HG02840 (cell line): ENCODE measurements around the gene SPRYD3.

Experiments
- ATAC-seq: cut with Tn5 transposase; IDR thresholded peaks from one replicate; pipeline ENCODE4 v1.9.1; 2021; ENCODE audit warnings: mild to moderate bottlenecking, moderate library complexity, moderate number of reproducible peaks; ENCODE audit not compliant: unreplicated experiment, low FRiP score

Gene SPRYD3

DNA sequence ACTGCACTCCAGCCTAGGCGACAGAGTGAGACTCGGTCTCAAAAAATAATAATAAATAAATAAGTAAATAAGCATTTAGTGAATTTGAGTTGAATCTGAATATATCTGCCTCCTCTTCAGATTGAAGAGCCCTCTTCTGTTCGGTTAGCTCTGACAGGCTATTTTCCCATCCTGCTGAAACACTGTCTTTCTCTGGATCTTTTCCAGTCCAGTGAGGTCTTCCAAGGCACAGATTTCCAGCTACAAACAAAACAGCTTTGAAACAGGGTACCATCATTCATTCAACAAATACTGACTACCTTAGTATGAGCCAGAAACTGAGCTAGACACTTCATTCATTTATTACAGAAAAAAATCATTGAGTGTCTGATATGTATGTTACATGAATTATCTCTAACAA, 7.2 kb upstream of the SPRYD3 start:
- no peak for ATAC-seq

DNA sequence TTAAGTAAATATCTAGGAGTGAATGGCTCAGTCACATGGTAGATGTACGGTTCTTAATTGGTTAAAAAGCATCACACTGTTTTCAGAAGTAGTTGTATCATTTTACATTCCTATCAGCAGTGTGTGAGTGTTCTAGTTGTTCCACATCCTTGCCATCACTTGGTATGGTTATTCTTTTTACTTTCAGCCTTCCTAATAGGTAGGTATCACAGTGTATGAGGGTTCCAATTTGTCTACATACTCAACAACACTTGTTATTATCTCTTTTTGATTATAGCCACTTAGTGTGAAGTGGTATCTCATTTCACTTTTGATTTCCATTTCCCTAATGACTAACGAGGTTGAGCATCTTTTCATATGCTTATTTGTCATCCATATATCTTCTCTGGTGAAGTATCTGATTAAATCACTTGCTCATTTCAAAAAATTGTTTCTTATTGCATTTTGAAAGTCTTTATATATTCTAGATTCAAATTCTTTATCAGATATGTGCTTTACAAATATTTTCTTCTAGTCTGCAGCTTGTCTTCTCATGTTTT, 3.5 kb upstream of the SPRYD3 start:
- ATAC-seq = no peak

DNA sequence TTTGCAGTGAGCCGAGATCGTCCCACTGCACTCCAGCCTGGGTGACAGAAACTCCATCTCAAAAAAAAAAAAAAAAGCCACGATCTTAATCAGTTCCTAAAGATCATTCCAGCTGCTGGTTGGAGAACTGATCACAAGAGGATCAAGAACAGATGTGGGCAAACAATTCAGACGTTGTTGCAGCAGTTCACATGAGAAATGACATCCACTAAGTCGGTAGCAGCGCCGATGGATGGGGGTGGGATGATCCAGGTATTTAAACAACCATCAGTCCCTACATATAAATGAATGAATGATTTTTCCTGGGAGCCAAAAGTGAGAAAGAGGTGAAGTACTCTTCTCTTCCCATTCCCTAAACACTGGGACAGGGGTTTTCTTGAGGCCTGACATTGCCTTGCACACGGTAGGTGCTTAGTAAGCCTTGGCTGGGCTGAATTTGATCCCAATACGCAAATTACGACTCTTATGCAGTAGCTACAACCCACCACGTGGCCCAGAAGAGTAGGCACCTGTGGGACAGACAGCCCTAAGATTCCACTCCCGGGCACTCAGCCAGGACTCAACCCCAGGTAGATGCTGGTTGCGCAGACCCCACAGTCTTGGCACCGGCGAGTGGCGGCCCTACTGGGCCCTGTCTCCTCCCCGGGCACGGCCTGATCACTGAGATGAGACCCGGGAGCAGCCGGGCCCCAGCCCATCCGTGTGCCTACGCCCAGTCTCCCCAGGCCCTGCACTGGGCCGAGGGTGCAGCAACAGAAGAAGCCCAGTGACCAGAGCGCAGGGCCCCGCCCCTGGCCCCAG, 565 bp downstream of the SPRYD3 start:
- ATAC-seq = peak; percentile 20

DNA sequence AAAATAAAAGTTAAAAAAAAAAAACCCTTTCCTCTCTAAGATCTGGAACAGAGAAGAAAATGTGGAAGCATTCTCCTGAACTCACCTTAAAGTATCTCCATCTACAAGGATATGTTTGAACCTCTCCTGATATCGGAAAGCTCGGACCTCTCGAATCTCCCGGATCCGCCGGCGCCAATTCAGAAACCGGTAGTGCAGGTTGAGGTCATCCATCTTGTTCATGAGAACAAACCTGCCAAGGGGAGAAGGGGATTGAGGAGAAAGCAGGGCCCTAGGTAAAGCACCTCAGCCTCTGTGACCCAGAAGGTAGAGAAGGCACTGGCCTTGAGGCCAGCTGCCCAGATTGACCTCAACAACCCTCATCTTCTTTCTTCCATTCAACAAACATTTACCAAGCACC, 2.2 kb downstream of the SPRYD3 start:
- no peak for ATAC-seq

DNA sequence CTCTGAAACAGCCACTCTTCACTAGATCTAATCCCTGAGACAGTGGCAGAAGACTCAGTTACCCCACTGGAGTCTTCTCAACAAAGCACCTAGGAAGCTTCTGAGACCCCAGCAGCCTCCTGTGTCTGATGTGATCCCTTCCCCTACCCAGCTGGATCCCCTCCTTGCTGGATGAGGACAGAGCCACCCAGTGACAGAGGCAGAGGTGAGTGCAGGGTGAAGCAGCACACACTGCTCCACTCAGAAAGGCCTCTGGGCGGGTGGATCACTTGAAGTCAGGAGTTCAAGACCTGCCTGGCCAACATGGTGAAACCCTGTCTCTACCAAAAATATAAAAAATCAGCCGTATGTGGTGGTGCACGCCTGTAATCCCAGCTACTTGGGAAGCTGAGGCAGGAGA, 2.7 kb downstream of the SPRYD3 start:
- no peak for ATAC-seq

DNA sequence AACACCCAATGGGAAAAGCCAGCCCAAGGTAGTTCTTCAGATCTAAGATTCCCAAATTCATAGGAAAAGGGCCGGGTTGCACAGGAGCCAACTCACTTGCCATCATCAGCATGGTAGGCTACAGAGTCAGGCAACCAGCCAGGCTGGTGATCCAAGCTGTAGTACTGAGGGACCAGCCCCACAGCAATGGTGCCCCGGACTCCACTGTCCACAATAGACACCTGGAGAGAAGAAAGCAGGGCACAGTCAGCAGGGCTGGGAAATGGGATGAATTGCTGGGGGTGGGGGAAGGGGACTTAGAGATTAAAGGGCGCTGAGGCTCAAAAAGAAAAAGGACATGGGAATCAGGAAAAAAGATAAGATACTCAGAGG, 4.2 kb downstream of the SPRYD3 start:
- no peak for ATAC-seq

DNA sequence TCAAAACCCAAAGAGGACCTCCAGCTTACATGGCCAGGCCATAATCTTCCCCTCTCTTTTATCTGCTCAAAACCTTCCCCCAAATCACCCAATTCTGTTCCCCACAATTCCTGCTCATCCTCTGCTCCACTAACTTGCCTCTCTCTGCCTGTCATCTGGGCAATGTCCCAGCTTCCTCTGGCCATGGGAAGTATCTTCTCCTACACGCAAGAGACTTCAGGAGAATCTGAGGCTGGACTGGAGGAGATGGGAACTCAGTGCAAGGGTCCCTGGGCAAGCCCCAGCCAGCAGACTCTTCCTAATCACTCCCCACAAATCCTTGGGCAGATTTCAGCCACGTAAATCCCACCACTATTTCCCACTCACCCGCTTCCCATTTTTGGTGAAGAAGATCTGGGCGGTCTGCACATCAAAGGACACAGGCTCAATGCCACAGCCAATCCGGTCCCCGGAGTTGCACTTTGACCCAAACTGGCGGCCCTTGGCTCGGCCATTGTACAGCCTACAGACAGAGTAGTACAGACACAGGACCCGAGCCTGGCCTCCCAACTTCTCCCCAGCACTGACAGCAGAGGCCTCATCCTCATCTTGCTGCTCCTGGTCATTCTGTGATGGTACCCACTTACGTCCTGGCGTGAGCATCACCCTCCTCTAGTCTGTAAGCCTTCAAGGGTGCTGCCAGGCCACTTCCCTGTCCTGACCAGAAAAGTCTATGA, 4.7 kb downstream of the SPRYD3 start:
- ATAC-seq = no peak

DNA sequence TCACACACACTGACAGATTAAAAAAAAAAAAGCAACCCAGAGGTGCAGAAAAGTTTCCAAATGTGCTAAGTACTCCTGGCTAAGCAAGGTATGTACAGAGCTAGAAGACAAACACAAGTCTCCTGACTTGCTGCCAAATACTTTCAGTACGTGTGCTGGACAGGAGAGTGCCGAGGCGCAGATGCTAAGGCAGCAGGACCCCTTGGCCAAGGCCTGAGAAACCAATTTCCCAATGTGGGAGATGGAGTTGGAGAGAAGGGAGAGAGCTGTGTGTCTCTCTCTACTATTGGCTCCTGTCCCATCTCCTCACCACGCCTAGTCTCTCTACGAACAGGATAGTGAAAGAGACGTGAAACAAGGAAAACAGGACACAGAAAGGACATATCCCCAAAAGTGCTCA, 5.3 kb downstream of the SPRYD3 start:
- ATAC-seq = no peak

DNA sequence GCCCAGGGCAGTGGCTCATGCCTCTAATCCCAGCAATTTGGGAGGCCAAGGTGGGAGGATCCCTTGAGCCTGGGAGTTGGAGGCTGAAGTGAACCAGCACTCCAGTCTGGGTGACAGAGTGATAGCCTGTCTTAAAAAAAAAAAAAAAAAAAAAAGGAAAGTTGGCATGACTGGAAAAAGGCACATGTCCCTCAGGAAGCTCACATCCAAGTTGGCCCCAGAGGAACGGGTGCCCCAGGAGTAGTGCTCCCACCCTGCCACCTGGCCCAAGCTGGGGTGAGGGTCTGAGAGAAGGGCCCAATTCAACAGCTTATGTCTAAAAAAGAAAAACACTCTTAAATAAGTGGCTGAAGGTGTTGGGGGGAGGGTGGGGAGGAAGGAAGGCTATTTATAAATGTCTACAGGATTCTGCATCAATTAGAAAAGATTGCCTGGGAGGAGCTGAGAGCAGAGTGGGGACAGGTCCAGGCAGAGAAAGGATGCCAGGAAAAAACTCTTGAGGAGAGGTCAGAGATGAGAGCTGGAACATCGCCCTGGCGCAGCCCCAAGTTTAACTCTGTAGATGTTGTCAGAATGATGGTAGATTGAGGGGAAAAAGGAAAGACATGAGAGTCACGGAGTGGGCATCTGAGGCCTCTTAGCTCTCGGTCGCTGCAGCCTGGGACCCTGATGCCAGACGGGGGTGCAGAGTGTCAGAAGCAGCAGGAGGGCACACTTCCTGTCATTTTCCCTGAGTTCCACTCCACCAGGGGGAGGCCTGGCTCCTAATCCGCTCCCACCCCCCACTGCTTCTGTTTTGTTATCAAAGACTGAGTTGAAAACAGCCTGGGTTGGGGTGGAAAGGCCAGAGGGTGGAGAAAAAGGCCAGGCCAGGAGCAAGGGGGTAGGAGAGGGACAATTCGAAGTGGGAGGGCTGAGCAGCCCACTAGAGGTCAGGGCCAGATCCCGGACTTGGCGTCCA, 7.3 kb downstream of the SPRYD3 start:
- ATAC-seq = no peak

DNA sequence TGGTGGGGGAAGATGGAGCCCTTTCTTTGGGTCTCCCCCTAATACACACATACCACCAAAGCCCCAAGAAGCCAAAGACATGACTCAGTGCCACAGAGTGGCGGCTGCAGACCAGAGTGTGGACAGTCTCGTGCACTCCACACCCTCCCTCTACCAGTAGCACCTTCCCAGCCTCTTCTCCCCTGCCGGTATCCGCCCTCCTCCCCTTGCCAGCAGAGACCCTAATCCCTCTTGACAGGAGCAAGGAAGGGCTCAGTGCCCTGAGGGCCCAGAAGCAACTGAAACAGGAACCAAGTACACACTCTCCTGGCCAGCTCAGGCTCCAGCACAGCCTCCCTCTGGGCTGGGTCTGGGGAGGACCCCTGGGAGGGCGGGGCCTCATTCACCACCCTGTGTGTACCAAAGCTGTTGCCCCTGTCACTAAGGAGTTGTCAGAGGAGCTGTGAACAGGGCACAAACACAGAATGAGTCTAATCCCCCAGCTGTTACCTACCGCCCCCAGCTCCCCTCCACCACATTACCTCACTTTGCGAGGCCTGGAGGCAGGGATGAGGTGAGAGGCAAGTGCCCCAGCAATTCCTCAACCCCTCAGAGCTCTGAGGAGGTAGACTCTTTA, 8.2 kb downstream of the SPRYD3 start:
- ATAC-seq = no peak

DNA sequence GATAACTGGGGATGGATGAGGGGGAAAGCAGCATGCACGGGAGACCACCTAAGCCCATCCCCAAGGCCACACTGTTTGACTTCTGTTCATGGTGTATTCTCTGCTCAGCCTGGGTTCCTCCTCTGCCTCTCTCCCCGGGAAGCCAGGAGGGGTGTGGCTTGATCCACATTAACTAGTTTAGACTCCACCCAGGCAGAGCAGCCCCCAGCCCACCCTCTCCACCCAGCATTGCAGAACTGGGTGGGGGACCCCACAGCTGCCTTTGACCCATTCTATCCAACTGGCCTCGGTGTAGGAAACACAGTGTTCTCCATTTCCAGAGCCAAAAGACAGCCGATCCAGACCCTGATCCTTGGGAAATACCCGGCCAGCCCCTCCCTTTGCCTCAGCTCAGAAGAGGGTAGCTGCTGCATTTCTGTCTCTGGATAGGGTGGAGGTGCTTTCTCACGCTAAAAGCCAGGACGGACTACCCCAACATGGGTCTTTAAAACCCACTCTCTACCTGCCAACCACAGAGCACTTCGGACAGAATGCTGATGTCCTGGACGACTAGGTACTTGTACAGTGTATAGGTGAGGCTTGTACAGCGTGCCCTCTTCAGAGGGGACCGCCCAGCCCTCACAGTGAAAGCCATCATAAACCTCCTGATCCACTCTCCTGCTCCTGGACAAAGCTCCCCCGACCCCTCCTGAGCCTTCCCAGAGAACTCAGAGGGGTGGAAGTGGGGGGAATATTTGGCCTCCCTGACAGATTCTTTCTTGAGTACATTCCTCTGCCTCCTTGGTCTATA, 9.4 kb downstream of the SPRYD3 start:
- ATAC-seq = no peak

DNA sequence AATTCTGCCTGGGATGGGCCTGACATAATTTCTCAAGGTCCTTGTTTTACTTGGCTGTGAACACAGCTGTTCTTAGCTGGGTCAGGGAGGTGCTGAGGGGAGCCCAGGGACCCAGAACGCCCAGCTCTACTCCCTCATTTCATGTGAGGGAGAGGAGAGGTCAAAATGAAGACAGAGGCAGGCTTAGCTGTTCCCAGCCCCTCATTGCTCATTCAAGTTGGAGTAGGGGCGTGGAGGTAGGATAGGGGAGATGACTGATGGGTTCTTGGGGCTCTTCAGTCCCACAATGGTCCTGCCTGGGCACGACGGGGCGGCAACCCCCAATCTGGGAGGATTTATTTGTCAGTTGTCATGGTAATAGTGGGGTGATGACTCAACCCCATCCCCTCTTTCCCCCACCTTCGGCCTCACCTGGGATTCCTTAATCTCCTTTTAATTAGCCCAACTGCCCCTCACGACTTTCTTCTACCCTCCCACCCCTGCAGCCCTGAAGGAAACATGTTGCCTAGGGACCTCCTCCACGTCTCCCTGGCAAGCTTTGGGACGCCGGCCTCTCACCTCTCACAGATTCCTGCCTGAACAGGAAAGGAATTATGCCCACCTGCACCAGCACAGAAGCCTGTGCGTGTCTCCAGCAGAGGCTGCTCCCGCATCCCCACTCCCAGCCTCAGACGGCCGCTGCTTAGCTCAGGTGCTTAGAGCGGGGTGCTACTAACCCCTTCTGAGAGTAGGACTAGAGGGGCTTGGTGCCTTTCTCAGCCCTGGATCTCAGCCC, 10.2 kb downstream of the SPRYD3 start:
- no peak for ATAC-seq

DNA sequence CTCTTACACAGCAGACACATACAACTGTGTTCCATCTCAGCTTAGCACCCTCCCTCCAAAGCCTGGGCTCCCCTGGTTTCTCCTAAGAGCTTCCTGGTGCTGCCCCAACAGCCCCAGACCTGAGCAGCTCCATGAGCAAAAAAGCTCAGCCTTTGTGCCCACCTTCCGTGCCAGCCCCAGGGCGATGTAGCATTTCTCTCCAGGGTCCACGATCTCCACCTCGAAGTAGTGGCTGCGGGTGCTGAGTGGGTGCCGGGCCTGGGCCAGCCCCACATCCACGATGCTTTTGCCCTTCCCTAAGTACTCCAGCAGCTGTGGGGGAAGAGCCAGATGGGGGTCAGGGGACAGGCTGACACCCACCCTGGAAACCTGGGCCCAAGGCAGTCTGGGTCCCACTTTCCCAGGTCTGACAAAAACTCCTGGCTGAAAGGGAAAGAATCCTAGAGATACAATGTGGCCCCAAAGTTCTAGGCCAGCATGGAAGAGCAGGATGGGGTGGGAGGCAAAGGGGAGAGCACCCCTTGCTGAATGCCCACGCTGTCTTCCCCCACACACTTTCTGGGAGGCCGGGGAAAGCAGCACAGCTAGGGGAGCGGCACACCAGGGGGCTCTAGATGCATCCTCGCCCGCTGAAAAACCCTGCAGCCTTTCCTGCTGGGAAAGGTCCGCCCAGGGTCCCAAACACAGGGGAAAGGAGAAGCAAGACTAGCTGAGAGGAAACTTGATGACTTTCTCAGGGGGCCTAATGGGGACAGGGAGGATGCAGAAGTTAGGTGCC, 11.0 kb downstream of the SPRYD3 start:
- ATAC-seq = no peak

DNA sequence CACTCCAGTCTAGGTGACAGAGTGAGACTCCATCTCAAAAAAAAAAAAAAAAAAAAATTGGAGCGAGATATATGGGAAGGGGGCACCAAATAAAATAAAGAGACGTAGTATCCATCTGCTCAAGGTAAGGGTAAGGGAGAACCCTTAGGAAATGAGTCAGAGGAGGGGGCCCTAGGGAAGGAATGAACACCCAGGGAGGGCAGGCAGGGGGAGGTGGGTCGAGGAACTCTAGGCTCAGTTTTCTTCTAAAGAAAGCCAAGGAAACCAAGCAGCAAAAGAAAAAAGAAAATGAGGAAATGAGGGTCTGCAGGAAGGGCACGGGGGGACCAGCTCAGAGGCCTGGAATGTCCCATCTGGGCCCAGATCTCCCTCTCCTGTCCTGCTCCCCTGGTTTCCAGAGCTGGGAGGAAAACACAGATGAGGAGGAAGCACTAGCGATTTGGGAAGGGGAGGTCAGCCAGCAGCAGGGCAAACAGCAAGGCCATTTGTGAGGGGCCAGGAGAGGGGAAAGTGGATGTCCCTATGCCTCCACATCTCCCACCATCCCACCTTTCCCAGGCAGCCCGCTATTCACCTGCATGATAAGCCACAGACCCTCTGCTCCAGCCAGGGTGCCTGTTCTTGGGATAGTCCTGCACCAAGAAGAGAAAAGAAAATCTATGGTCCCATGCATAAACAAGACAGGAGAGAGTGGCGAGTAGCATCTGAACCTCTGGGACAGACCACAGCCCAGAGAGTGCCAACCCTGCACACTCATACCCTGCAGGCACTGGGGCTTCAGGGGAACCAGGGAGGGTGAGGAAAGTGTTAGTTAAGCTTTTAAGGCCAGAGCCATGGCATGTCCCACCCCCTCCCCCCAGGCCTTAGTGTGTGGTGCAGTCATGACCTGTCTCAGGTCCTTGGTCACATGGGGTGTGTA, 11.9 kb downstream of the SPRYD3 start:
- ATAC-seq = no peak

DNA sequence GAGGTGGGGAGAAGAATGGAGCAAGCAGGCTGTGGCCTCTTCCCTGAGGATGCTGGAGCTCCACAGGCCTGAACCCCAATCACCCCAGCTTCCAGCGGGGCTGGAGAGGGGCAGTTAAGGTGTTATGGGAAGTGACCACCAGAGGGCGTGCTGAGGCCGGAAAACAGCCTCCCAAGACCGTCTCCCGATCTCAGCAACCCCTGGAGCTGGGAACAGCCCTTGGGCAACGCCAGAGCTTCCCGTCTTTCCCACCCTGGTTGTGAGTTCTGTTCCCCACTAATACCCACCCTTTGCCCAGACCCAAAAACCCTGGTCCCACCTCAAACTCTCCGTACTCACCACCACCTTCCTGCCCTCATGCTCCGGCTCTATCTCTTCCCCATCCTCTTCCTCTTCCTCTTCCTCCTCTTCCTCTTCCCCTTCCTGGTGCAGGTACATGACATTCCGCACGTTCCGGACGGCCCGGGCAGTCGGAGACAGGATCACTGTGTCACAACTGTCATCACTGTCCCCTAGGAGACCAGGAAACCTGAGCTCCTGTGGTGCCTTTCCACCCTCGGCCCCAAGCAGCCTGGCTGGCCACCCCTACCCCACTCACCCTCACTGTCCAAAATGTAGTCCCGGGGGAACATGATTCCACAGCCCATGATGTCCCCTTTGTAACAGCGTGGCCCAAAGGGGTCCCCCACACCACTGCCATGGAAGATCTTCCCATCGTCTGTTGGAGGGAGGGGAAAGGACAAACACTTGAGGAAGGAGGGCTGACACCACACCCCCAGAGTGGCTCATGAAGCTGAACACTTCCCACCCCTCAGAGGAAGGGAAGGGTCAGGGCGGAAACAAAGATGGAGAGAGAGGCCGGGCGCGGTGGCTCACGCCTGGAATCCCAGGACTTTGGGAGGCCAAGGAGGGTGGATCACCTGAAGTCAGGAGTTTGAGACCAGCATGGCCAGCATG, 12.9 kb downstream of the SPRYD3 start:
- ATAC-seq = no peak

DNA sequence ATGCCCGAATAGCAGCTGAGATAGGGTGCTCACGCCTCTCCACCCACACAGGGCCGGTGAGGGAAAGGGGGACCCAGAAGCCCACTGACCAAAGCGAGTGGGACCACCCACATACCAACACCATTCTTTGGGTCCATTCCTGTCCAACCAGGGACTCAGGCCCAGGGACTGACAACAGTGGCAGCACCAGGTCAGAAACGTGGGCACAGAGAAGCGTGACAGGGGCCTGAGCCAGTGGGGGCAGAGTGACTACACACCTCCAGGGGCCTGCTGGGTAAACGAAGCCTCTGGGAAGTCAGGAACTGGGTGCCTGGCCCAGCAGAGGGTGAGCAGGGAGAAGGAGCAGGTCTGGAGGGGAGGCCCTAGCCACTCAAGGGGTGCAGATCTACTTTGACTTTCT, 13.7 kb downstream of the SPRYD3 start:
- ATAC-seq = no peak
